HG03565 (cell line): ENCODE measurements around the gene GLRX2.

Source experiments
- ATAC-seq: cut with Tn5 transposase; IDR thresholded peaks from one replicate; pipeline ENCODE4 v1.9.1; 2021; ENCODE audit warnings: mild to moderate bottlenecking, moderate library complexity; ENCODE audit not compliant: unreplicated experiment

The GLRX2 gene

DNA sequence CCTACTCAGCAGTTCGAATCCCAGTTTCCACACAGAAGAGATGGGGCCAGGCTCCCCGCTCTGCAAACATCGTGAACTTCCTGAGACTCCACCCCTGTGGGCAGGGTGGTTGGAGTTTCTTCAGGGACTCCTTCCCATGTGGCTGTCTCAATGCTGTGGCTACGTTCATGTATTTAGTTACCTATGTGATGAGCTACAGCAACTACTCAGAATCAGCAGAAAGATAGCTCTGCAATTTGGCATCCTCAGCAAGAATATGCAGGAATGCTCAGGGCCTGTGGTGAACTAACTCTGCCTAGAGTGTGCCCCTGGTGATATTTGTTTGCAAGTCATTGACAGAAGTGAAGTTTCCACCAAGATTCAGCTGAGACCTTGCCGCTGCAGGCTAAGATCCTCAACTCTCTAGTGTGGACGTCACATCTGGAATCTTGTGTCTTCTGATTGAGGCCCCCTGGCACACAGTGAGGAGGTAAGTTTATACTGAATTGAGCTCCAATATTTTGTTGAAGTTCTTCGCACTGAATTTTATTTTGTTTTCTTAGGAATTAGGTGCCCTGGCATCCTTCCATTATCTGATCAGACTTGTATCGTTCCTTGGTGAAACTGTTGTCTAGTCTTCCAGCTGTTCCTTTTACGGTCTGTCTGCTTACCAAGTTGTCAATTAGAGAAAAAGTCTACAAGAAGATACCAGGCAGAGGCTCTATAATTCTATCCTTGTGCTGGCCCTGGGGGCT is 8.2 kb upstream of the GLRX2 start:
- ATAC-seq, result no peak

DNA sequence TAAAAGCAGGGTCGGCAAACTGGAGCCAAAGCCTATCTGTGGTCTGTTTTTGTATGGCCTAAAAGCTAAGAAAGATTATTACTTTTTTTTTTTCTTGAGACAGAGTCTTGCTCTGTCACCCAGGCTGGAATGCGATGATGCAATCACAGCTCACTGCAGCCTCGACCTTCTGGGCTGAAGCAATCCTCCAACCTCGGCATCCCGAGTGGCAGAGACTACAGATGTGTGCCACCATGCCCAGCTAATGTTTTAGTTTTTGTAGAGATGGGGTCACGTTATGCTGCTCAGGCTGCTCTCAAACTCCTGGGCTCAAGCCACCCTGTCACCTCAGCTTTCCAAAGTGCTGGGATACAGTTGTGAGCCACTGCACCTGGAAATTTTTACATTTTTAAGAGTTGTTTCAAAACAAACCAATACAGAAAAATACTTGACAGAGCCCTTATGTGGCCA is 6.5 kb upstream of the GLRX2 start:
- no peak for ATAC-seq

DNA sequence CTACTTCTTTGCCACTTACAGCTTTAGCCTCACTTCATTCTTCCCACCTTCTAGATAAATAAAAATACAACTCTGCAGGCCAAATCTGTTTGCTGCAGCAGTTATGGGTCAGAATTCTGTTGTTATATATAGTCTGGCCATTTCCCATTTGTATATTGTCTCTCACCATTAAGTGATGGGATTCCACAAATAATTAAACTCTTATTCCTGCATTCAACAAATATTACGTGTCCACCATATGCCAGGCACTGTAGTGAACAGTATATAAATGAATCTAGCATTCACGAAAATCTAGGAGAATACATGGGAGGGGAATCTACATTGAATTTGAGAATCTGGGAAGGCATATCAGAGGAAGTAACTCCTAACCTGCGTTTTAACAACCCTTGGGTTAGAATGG is 5.7 kb upstream of the GLRX2 start:
- ATAC-seq, result no peak

DNA sequence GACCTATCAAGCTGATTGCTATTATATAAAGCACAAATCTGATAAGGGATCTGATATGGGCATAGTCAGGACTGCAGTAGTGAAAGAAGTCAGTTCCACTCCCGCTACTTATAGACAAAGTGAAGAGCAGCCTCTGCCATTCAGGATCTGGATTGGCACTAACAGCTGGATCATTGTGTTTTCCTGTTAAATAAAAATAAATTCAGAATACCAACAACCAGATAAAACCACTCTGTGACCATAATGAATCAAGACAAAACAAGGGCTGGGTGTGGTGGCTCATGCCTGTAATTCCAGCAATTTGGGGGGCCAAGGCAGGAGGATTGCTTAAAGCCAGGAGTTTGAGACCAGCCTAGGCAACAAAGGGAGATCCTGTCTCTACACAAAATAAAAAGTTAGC is 5.0 kb upstream of the GLRX2 start:
- ATAC-seq, result no peak

DNA sequence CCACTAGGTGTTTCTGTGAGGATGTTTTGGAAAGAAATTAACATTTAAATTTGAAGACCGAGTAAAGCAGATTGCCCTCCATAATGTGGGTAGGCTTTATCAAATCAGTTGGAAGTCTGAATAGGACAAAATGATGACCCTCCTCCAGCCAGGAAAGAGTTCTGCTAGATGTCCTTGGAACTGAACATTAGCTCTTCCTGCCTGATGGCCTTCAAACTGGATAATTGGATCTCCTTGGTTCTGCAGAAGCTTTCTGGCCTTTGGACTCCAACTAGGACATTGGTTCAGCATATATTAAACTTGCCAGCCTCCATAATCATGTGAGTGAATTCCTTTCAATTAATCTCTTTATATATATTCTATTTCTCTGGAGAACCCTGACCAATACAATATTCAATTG is 4.4 kb upstream of the GLRX2 start:
- no peak for ATAC-seq

DNA sequence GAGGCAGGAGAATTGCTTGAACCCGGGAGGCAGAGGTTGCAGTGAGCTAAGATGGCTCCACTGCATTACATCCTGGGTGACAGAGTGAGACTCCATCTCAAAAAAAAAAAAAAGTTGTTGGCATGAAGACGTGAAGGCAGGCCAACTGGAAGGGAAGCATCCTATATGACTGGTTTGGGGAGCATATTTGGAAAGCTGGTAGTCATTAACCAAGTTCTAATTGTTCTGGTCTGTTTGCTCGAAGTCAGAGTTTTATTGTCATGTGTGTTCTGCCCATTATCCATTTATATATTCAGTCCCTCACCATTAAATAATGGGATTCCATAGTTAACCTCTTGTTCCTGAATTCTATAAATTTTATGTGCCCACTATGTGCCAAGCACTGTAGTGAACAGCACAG is 3.3 kb upstream of the GLRX2 start:
- no peak for ATAC-seq

DNA sequence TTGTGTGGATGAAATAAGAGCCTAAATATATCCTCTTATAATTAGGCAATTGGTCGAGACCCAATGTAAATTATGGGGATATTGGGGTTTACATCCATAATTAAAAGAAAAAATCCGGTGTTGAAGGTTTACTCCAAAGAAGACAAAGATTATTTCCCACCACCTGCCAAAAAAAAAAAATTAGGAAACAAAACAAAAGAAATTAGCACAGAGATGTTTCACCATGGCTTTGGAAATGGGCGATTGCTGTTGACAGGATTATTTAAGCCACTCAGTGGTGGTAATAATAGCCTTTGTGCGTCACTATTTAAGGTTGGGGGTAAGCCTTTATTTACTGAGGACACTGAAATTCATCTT is 585 bp upstream of the GLRX2 start:
- no peak for ATAC-seq

DNA sequence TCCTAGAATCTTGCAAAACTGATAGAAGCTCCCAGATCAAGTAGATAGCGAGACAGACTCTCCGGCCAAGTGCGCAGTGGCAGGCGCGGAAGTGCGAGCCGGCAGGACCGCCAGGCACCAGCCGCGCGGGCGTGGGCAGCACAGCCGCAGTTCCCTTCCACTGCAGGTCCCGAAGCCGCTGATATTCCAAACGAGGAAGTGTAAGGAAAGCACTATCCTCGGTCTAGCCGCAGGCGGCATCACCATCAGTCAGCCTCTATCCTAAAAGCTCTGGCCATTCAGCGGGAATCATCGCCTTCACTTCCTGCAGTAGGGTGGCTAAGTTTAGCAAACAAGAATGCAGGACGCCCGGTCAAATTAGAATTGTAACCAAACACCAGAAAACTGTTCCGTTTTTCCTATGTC is 710 bp downstream of the GLRX2 start:
- no peak for ATAC-seq

DNA sequence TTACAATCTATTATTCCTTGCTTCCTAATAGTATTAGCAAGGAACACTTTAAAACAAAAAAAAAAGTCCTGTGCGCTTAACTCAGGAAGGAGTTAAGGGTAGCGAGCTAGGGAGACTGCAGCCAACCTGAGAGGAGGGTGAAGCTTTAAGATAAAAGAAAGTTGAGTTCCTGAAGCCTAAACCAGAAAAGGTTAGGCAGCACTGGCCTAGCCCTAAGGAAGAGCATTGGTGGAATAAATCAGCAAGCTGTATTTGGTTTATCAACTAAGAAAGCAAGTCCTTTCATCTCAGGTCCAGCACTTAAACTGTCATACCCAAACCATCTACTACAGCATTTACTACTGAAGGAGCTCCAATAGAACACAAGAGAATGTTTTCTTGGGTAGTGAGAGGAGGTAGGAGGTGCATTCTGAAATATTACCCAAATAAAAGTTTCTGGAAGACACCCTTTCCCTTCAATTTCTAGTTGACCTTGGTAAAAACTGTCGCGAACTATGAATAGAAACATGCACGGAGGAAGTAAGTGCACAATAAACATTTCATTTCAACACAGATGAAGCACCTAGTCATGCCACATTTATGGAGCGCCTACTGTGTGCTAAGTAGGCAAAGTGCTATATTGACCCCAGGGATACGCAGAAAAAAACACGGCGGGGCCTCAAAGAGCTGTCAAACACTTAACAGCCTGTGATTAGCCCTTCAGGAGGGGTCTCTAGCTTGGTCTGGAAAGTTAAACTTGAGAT is 1.3 kb downstream of the GLRX2 start:
- ATAC-seq, result no peak

DNA sequence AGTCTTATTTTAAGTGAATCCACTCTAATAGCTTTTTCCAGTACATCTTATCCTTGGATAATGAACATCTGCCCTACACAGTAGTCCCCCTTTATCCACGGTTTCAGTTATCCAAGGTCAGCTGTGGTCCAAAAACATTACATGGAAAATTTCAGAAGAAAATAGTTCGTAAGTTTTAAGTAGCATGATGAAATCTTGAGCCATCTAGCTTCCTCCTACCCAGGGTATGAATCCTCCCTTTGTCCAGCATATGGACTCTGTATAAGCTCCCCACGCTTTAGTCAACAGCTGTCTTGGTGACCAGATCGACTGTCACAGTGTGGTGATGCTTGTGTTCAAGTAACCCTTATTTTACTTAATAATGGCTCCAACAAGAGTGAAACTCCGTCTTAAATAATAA is 2.6 kb downstream of the GLRX2 start:
- ATAC-seq, result no peak

DNA sequence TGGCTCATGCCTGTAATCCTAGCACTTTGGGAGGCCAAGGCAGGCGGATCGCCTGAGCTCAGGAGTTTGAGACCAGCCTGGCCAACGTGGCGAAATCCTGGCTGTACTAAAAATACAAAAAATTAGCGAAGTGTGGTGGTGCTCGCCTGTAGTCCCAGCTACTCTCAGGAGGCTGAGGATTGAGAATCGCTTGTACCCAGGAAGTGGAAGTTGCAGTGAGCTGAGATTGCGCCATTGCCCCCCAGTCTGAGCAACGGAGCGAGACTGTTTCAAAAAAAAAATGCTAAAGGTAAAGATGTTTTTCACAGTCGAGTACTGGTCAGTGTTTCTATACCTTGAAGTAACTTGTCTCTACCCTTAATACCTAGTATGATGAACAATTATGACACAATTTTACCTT is 11.1 kb downstream of the GLRX2 start:
- ATAC-seq, result no peak

DNA sequence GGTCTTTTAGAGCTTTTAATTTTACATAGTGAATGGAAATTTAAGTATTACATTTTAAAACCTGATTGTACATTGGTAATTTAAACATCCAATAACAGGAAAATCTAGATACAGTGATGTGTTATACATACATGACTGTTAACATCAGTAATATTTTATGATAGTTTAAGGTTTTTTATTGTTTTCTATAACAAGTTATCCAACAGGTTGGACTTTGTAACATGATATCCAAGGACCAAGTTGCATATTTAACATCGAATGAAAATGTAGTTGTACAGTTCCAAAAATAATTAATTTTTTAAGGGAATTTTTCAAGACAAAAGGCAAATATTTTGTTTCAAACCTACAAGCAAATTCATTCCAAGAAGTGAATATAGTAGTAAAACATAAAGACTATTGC is 14.3 kb downstream of the GLRX2 start:
- ATAC-seq, result no peak

DNA sequence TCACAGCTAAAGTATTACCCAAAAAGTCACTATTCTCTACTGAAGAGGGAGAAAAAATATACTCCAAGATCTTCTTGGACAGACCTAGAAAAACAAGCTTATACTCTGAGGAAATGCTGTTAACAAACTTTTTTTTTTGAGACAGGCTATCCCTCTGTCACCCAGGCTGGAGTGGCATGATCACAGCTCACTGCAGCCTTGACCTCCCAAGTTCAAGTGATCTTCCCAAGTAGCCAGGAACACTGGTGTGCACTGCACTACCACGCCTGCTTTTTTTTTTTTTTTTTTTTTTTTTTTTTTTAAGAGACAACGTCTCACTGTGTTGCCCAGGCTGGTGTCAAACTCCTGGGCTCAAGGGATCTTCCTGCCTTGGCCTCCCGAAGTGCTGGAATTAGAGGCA is 17.3 kb downstream of the GLRX2 start:
- ATAC-seq, result no peak

DNA sequence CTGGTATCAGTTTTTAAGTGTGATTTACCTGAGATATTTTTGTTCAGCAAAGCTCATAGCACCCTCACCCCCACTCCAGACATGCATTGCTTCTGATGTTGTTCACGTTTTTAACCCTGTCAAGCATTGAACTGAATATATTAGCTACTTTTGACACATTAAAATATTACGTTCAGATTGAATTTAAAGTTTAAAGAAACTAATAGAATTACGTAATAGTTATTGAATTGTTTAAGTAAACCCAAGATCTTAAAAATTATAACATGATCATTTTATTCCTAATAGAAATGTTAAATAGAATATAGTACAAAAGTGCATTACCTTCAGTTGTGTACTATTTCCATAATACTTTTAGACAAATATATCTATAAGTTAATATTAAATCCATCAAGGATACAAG is 18.9 kb downstream of the GLRX2 start:
- ATAC-seq, result no peak

DNA sequence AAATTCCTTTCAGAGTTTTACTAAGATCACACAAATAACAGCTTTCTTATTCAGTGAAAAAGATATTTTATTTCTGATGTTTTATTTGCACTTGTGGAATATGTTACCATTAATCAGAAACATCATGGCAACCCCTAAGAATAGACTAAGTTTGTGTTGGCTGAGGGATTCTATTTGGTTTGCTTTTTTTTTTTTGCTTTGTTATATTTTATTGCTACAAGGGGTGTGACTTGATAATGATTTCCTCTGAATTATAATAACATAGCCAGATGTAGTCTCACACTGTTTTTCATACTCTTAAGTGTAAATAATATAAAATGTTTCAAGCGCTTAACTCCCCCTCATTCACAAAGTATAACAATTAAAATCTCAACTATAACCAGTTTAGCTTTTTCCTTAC is 20.0 kb downstream of the GLRX2 start:
- ATAC-seq, result no peak

DNA sequence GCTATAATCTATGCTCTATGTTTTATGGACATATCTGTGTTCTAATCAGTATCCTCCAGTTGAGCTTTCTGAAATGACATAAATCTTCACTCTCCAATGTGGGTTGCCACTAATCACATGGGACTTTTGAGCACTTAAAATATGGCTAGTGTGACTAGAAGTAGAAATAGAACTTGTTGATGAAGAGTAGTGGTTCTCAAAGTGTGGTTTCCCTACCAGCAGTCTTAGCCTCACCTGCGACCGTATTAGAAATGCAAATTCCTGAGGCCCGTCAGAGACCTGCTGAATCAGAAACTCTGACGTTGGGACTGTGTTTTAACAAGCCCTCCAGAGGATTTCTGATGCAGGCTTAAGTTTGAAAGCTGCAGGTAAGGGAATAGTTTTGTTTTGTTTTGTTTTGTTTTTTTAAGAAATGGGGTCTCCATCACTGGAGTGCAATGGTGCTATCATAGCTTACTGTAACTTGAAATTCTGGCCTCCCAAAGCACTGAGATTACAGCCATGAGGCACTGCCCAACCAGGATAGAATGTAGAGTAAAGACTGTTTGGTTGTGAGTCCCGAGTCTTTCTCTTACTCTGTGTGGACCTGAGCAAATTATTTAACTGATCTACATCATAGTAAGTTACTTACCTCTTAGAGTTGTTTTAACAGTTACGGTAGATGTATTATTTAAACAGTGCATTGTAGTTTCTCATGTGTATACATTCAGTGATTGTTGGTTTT is 21.7 kb downstream of the GLRX2 start:
- ATAC-seq, result peak; percentile 98

DNA sequence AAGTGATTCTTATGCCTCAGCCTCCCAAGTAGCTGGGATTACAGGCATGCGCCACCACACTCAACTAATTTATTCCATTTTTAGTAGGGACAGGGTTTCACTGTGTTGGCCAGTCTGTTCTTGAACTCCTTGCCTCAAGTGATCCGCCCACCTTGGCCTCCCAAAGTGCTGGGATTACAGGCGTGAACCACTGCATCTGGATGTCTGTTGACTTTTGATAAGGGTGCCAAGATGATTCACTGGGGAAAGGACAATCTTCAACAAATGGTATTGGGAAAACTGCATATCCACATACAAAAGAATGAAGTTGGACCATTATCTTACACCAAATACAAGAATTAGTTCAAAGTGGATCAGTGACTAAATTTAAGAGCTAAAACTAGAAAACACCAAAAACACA is 26.0 kb downstream of the GLRX2 start:
- no peak for ATAC-seq

DNA sequence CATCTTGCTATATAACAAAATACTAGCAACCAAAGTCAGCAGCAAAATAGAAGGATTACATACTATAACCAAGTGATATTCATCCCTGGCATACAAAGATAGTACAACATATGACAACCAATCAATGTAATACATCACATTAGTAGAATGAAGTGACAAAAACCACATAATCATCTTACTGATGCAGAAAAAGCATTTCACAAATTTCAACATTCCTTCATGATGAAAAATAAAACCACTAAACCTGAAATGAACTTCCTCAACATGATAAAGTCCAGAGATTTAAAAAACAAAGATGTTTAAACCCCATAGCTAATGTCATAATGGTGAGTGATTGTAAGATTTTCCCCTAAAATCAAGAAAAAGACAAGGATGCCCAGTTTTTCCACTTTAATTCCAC is 27.2 kb downstream of the GLRX2 start:
- no peak for ATAC-seq

DNA sequence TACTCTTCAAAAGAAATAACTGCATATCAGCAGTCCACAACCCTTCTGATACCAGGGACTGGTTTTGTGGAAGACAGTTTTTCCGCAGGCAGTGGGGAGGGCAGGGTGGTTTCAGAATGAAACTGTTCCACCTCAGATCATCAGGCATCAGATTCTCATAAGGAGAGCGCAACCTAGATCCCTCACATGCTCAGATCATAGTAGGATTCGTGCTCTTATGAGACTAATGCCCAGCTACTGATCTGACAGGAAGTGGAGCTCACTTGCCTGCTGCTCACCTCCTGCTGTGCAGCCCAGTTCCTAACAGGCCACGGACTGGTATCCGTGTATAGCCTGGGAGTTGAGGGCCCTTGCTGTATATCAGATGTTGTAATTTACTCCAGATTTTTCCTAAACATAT is 34.3 kb downstream of the GLRX2 start:
- ATAC-seq, result peak; percentile 42

DNA sequence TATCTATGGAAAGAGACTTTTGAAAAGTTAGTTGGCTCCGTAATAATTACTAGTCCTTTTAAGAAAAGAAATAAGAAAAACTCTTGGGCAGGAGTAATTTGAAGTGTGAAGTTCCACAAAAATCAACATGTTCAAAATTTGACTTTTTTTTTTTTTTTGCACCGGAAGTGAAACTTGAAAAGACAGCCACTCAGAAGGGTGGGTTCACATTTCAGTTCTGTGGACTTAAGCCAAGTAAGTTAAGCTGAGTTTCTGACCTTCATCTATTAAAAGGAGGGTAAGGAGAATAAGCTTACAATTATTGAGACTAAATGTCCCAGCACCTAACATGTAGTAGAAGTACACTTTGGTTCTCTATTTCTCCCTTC is 34.8 kb downstream of the GLRX2 start:
- no peak for ATAC-seq

DNA sequence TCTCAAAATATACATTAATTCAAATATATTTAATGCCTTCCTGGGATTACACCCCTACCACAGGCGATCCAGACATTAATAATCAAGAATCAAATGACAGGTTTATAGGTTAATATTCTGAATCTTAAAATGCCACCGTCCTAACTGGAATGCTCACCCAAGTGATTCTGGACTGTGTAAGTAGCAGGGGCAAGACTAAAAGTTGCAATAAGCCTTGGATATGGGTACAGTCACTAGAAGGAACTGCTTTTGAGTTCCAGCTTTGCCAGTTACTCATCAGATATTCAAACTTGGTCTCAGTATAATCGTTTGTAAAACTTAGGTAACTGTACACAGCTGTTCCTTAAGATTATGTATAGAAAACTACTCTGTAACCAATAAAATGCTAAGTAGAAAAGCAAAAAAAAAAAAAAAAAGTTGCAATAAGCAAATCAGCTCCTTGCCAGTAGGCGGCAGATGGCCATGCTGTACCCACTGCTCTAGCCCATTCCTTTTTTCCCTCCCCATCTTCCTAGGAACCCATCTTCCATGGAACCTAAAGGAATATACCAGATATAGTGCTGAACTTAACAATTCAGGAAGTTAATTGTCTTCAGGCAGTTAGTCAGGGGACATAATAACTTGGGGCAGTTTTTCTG is 35.3 kb downstream of the GLRX2 start:
- ATAC-seq, result no peak

DNA sequence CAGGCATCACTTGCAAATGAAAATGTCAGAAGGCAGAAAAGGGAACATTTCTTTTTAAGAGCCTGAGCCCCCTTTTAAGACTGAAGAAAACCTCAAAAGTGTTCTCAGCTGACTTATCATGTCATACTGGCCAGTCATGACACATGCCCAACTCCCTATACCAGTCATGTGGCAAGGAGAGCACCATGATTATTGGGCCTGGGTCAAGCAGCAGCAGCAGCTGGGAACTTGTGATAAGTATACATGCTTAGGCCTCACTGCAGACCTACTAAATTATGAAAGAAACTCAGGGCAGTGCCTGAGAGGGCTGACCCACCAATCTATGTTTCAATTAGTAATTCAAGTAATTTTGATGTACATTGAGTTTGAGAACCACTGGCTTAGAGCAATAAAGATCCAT is 37.2 kb downstream of the GLRX2 start:
- no peak for ATAC-seq
